Erythroblast (primary cell): ENCODE results near the gene FABP2.

ENCODE experiments used
- DNase-seq, 2 experiments: peaks; one replicate each; lab custom pipeline; 2025; lab: John Stamatoyannopoulos, UW
- GATA1 ChIP-seq: IDR thresholded peaks from 2 replicates; pipeline ENCODE4 v1.6.1; 2011; ENCODE audit warnings: low read depth, mild to moderate bottlenecking, control low read depth, low read length, moderate library complexity
- POLR2A ChIP-seq: IDR thresholded peaks from 2 replicates; pipeline ENCODE4 v1.6.1; 2011; ENCODE audit warnings: mild to moderate bottlenecking, low read length

FABP2 gene

DNA sequence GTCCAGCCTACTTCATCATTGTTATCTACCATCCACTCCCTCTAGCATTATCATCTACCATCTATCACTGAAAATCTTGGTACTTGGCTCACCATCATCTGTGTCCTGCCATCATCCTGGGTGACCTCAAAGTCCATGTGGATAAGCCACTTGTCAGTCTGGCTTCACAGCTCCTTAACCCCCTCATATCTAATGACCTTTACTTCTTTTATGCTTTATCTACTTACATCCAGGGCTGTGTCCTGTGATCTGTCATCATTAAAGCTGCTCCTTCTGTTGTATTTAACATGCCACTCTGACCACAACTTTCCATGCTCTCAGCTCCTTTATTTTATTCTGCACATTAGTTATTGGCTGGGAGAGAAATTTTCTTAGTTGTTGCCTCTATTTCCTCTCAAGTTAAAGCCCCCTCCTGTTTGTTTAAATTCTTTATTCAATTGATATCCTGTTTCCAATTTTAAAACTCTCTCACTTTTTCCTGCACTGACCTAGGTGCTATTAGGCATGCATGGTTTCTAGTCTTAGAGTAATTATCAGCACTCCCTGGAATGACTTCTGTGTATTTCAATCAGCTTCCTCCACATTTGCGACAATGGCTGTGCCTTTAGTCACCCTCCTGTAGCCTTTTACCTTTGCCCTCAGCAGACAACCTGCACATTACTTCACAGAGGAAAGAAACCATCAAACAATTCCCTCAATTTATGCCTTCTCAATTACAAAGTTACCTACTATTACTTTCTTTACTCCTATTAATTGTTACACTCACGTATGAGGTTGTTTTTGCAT lies 8.1 kb upstream of the FABP2 start:
- TF ChIP-seq GATA1, result no peak
- TF ChIP-seq POLR2A, result no peak
- DNase-seq, result no peak

DNA sequence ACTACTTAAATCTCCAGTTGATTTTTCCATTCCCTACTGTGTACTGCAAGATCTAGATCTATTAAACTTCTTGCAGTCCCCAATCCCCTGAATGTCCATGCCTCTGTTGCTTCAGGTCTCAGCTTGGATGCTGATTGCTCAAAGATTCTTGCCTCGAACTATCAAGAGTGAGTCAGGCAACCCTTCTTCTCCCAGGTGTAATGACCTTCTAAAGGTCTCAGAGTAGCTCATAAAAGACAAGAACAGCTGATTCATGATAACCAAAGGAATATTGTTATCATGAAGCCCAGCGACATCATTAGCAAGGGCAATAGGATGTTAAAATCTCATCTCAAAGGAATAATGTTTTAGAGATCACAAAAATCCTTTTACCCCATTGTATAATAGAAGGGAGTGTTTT lies 6.8 kb upstream of the FABP2 start:
- DNase-seq, result no peak
- TF ChIP-seq POLR2A (no peak), GATA1 (no peak)

DNA sequence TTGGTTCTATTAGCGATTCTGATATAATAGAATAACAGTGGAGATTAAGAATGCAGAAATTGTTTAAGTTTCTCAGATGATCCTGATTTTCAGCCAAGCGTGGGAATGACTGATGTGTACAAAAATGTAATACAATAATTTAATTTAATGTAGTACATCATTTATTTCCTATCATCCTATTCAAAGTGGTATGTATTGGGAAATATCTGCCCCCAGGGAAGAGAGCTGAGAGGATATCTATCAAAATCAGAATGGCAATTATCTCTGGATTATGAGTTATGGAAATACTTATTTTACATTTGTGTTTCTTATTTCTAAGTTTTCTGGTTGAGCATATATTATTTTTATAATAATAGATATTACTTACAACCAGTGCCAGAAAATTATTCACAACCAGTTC lies 3.9 kb downstream of the FABP2 start:
- DNase-seq, result no peak
- TF ChIP-seq POLR2A (no peak), GATA1 (no peak)

DNA sequence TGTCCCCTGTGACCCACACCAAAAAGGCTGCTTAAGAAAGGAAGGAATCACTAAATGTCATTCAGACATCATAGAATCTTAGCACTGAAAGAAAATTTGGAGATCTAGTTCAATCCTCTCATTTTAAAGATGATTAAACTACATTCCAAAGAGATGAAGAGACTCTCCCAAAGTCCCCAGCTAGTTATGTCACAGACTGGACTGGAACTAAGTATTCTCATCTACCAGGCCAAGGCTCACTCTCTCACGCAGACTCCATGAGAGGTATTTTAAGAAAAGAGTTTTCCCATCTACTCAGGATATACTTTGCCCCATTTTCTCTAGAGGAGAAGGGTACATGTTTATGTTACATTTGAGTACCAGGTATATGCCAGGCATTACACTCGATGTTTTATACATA lies 6.9 kb downstream of the FABP2 start:
- DNase-seq, result no peak
- TF ChIP-seq GATA1, result no peak
- no peak for TF ChIP-seq POLR2A

DNA sequence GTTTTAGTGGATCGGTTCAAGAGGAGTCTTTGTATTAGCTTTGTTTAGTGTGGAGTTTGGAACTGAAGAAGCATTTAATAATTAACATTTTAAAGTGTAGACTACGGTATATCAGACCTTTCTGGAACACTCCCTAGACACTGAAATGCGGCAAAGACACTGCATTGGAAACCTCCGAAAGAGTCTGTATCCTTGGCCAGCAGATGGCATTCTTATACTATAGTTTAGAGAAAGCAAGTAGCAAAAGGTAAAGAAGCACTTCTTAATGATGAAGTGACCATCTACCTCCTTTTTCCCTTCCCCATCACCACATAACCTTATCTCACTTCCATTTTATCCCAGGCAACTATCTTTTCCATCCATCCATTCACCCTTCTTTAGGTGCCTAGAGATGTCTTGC lies 7.6 kb downstream of the FABP2 start:
- peak; percentile 3 to 20 for DNase-seq

DNA sequence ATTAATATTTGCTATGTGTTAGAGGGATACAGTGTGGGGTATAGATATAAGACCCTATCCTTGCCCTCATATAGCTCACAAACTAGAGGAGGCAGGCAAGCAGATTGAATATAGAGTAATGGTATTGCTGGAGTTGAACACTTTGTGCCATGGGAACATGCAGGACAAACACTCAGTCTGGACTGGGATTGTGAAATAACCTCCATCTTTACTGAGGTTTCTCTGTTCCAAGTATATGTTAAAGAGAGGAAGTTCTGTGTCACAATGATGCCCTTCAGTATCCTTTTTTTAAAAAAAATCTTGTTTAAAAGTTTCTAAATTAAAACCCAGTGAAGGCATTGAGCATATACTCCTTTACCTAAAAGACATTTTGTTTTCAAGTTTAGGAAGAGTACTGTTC lies 8.7 kb downstream of the FABP2 start:
- TF ChIP-seq POLR2A (no peak), GATA1 (no peak)
- DNase-seq, result no peak

More for the DNA sequence above, 7.6 kb downstream of the FABP2 start:
- no peak for TF ChIP-seq GATA1
- no peak for TF ChIP-seq POLR2A

DNA sequence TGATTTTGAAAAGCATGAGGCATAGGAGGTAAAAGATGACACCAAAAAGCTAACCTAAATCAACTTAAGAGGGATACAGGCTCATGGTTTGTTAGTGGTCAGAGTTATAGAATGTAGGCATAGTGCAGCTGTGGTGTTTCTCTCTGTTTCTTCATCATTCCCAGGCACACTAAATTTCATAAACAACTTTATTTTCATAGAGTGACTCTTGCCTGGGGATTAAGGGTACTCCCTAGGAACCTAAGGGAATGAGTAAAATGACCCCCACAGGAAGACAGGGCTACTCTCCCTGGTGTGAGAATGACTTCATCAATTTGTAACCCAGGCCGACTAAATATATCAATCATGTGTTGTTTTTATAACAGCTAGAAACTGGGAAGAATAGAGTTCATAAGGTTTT lies 11.1 kb downstream of the FABP2 start:
- TF ChIP-seq GATA1, result no peak
- no peak for DNase-seq

DNA sequence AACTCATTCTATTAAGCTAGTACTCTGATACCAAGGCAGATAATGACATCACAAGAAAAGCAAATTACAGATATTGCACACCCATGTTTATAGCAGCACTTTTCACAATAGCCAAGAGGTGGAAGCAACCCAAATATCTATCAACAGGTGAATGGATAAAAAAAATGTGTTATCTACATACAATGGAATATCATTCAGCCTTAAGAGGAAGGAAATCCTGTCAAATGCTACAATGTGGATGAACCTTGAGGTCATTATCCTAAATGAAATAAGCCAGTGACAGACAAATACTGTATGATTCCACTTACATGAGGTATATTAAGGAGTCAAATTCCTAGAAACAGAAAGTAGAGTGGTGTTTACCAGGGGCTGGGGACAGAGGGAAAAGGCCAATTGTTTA lies 14.3 kb downstream of the FABP2 start:
- no peak for TF ChIP-seq POLR2A
- no peak for TF ChIP-seq GATA1
- DNase-seq, result no peak

DNA sequence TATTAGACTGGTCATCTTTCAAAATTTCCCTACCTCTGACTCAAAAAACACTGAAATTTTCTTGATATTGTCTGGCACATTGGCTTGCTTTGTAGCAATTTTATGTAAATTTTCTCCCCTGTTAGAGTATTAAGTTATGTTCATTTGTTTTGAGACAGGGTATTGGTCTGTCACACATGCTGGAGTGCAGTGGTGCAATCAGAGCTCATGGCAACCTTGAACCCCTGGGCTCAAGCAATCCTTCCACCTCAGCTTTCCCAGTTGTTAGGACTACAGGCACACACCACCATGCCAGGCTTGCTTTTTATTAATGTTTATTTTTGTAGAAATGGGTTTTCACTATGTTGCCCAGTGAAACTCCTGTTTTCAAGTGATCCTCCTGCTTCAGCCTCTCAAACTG lies 17.5 kb downstream of the FABP2 start:
- DNase-seq, result no peak
- TF ChIP-seq GATA1, result no peak
- no peak for TF ChIP-seq POLR2A

DNA sequence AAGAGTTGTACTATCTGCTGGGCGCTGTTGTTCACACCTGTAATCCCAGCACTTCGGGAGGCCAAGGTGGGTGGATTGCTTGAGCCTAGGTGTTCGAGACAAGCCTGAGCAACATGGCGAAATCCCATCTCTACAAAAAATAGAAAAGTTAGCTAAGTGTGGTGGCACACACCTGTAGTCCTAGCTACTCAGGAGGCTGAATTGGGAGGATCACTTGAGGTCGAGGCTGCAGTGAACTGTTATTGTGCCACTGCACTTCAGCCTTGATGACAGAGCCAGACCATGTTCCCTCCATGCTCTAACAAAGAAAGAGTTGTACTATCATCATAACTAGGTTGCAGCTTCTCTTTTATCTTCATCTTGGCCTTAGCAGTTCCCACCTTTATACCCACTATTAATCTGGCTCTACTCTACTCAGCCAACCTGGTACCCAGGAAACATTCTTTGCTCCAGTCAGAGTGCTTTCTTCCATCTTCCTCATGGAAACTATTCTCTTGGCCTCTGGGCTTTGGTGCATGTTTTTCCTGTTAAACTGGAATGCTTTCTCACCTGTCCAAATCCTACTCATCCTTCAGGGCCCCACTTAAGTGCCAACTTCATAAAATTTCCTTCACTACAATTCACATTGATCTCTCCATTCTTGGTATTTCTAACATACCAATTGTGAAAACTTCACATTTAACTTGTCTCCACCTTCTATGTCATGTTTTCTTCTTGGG lies 18.2 kb downstream of the FABP2 start:
- DNase-seq, result no peak
- TF ChIP-seq GATA1 (no peak), POLR2A (no peak)

DNA sequence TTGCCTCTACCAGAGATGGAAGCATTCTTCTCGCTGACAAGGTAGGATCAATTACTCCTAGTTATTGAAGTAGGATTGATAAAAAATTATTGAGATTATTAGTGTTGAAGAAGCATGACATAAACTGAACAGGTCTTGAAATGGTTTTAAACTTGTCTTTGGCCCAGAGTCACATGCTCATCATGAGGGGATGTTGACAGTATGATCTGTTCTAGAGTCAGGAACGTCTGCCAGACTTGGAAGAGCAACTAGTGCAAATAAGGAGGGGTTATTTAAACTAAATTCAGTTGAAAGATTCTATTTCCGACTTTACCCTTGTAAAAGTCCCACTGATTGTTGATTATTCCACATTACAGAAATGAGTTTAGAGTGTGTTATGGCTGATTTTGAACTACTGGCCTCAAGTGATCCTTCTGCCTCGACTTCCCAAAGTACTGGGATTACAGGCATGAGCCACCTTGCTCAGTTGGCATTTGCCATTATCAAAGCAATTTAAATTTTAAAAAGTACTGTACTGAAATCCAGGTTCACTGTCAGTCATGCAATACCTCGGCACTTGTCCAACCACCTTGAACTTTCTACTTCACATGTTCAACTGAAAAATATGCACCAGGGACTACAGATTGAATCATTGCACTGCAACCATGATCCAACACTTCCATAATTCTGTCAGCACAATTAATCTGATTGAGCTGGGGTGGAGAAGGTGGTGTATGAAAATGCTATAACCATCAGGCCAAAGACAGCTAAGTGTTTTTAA lies 19.7 kb downstream of the FABP2 start:
- TF ChIP-seq GATA1 (no peak), POLR2A (no peak)
- DNase-seq, result no peak

DNA sequence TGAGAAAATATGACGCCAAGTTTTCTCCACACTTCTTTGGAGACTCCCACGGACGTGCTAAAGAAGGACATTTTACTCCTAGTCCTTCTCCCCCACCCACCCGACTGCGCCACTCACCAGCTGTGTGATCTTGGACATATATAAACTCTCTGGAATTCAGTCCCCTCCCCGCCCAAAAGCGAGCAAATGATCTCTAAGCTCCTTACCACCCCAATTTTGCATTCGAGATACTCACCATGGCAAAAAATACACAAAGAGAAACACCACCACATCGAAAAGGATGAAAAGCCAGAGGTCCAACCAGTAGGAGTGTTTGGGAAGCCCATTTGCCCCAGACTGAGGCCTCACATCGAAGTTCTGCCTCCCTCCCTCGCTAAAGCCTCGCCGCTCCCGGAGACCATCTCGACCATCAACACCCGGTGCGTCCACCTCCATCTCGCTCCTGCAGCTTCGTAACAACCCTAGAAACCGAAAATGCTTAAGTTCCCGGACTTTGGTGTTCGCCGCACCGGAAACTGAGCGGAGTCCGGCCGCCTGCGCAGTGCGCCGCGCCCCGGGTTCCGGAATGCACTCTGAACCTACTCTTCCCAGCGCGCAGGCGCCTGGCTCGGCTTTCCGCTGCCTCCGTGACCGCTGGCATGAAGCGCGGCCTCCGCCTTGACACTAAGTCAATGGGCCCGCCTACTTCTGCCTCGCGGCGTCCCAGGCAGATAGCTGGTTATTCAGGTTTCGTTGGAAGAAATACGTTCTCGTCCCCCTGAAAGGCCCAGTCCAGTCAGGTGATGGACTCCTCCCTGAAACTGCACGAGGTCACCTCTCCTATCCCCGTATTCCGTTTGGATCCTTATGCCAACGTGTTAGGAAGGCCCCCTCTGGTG lies 21.6 kb downstream of the FABP2 start:
- DNase-seq, result no peak
- TF ChIP-seq POLR2A (peak; percentile 85), GATA1 (no peak)

DNA sequence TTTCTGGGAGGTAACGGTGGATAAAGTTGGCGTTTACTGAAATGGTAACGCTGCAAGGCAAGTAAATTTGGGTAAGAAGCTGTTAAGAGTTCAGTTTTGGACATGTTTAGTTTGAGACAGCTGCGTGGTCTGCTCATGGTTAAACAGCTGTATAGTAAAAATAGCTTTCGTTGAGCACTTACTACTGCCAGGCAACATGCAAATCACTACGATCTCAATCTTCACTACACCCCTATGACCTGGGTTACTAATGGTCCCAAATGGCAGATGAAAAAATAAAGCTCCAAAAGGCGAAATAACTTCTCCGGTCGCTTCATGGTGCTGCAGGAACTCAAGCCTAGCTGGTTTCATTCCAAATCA lies 22.2 kb downstream of the FABP2 start:
- TF ChIP-seq GATA1 (no peak), POLR2A (no peak)
- no peak for DNase-seq
